HG03135 (cell line): ENCODE data around the gene BOD1.
A peak's percentile ranks its signal among the peaks of the same experiment; 100 is the strongest.

ENCODE experiments used
- ATAC-seq: cut with Tn5 transposase; IDR thresholded peaks from one replicate; pipeline ENCODE4 v1.9.1; 2021; ENCODE audit warnings: mild to moderate bottlenecking, moderate library complexity; ENCODE audit not compliant: unreplicated experiment

The BOD1 gene

DNA sequence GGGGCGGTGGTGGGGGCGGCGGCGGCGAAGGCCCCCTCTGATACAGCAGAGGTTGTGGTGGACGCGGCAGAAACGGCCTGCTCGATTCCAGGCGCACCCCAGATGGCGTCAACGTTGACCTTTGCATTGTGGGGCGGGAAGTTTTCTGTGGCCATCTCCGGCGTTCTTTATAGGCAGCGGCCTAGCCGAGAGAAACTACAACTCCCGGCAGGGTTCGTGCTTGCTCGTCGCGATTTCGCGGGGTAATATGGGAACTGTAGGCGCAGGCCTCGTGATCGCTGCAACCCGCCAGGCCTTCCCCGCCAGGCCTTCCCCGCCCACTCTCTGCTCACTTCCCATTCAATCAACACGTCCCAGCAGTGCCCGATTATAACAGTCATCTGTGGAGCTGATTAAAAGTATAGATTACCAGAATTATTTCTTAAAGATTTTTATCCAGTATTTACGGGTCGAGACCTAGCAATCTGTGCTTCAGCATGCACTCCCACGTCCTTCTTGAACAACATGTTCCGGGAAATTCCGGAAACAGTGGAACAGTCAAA lies at the start of gene BOD1:
TSS of gene BOD1 (minus strand) at position 74 of the 542 bp plus-strand sequence. CDS start 214 bp downstream, outside the sequence.
- peak; percentile 93 for ATAC-seq

DNA sequence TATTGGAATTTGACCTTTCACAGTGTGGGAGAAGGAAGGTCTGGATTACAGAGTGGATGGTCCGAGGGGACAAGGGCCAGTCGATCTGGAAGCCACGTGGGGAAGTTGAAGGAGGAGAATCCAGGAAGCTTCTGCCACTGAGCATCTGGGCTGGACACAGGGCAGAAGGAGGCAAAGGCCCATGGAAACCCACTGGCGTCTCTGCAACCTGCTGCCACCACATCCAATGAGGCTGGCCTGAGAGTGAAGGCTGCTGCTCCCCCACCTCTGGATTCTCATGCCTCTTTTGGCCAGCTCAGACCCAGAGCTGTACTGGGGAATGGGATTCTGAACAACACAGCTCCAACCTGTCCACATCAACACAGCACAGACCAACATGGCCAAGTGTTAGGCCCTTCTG lies 48.9 kb upstream of the BOD1 start:
- no peak for ATAC-seq

DNA sequence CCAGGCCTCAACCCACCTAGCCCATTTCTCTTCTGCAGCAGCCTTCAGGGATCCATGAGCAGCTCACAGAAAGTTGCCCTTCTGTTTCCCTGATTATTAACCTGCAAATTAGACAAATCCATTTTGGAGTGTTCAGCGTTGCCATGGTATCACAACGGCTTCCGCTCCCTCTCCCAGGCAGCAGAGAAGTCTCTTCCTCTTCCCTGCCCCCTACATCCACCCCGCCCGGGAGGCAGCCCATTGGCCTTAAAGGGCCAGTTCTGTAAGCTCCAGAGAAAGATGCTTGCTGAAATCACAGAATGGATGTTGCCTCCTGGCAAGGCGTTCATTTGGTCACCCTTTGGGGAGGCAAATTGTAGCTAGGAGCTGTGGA lies 47.7 kb upstream of the BOD1 start:
- no peak for ATAC-seq

DNA sequence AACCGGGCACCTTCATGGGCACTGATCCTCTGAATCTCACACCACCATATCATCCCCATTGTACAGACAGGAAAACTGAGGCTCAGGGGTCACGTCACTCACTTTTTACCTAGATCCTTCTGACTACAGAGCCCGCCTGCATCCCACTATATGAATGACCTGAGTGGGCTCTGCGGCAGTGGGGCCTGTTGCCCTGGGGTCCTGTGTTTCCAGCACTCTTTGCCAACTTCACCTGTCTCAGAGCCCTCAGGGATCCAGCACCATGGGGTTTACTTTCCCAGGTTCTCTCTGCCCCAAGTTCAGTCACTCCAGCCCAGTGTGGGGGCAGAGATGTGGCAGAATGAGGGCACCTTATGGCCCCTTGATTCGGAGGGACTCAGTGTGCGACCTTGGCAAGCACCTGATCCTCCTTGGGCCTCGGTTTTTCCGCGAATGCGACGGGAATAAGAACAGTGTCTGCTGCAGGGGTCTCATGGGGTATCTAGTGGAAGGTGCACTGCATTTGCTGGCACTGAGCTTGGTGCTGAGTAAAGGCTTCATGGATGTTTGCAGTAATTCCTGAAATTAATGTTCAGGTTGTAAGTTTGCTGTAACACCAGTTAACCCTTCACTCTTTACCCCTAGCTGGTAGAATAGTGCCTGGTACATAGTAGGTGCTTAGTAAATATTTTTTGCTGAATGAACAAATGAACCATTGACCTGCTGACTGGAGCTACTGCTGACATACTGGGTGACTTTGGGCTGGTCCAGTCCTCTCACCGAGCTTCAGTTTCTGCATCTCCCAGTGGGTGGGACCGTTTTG lies 47.1 kb upstream of the BOD1 start:
- ATAC-seq, result no peak

DNA sequence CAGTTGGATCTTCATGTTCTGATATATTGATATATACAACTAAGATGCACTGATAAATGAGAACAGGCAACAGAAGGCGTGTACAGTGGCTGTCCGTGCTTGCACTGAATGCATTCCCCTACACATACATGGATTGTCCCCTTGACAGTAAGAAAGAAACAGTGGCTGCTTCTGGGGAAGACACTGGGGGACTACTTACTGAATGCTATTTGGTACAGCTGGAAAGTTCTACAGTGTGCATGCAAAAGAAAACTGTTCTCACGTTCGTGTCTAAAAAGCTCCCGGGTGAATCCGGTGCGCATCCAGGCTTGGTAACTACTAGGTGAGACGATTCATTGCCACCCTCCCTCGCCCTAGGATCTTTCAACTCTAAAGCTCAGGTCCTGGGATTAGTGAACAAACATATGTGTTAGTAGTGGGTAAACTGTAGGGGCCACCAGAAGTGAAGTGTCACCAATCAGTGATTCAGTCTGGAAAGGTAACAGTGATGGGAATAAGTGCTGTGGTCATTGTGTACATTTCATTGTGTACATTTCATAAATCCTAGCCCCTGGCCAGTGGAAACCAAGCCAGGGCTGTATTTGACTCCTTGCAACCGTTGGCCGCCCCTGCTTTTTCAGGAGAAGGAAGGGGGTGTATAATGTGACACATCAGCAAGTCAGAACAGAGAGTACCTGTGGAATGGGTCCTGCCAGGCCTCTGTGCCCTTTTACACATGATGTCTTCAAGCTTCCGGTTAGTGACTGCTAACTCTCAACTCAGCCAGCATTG lies 46.3 kb upstream of the BOD1 start:
- no peak for ATAC-seq

DNA sequence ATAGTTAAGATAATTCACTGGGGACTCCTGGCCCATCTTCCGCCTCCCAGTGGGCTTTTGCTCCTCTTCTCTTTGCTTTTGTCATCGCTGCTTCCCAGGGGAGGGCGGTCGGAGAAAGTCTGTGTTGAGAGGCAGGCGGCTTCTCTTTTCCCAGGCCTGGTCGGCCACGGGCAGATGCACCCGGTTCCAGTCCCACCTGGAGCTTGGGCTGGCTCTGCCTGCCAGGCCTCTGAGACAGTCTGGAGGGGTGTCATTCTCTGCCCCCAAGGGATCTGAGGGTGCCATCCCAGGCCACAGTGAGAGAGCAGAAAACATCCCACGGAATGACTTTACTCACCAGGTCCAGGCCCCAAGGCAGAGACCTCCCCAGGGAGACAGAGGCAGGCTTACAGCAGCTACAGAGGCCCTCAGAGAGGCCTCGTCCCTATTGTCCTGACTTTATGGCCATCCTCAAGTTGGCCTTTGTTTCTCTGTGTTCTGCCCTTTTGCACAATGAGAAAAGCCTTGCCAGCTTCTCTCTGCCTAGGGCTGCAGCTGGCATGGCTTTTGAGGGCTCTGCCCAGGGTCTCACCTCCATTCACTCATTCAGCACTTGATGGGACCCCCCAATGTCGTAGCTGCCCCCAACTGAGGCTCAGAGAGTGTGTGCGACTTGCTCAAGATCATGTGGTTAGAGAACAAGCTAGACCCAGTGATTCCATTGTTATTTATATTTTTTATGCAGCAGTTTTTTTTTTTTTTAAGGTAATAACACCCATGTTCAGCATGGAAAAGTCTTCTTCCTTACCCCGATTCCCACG lies 44.2 kb upstream of the BOD1 start:
- ATAC-seq, result no peak

DNA sequence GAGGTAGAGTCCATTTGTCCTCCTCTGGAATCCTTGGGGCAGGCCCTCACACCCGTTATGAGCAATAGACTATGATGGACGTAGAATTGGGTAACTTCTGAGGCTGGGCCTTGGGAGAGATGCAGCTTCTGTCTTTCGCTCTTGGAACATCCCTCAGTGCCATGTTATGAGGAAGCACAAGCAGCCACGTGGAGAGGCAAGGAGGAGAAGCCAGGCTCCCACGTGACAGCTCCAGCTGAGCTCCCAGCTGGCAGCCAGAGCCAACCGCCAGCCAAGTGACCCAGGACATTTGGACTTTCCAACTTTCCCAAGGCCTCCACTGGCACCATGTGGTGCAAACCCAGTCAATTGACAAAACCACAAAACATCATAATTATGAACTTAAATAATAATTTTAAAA lies 43.0 kb upstream of the BOD1 start:
- ATAC-seq, result no peak

DNA sequence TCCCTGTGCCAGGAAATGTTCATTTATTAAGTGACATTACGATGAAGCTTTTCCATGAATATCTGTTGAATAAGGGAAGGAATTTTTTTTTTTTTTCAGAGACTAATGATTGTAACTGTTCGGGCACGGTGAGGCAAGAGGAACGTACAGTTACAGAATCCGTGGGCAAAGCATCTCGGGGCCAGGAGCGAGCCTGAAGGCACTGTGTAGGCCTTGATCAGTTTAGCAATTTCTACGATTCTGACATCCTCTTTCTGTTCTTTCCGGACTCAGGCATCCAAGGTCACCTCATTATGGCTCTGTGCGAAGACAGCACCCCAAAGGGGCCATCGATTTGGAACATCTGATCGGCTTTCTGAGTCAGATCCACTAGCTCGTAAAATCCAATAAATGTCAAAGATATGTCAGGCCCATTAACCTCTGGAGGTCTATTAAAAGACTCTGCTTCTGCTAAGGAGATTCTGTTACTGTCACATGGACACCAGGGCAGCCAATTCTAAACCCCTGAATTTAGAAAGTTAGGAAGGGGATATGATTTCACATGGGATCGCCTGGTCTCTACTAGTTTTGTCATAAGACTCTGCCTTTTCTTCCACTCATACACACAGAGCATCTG lies 41.4 kb upstream of the BOD1 start:
- ATAC-seq, result no peak

DNA sequence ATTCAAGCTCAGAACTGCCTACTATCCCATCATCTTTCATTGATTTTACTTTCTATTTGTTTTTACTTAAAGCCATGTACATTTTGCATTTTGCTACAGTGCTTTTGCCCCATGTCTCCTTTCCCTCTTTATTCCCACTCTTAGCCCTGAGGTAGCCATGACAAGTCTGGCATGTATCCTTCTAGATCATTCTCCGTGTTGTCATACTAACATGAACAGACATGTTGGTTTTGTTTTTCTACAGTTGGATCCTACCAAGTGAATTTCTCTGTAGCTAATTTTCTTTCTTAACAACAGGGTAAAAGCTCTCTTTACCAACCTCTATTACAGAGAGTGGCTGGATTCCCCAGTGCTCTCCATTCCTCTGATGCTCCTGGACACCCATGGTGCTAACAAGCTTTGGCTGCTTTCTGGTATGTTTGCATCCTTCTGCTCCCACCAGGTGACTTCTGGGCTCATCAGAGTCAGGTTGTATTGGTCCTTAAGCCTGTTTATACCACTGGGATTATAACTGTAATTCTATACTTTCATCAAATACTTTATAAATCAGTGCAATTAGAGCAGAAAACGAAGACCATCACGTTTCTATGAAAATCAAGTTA lies 38.8 kb upstream of the BOD1 start:
- no peak for ATAC-seq

DNA sequence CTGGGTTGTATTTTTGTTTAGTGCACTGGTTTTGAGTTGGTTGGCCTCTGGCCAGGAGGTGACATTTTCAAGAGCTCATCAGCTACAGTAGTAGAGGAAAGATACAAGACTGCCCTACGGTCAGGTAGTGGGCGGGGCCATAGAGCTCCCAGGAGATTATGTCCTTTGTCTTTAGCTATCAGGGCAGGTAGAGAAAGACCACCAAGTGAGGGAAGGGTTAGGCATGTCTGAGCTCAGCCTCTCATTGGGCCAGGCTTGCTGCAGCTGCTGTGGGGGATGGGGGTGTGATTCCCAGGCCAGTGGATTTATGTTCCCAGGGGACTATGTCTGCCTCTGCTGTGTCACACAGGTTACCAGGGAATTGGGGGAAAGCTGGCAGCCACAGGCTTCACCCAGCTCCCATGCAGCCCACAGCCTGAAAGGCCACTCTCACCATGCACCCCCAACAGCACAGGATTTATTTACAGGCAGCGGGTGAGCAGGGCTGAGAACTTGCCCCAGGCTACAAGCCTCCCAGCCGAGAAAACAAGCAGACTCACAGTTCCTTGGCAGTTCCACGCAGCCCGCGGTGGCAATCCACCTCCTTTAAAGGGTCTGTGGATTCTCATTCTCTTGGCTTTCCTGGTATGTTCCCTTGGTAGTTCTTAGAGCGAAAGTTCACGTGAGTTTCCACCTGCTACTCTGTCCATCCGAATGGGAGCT lies 37.5 kb upstream of the BOD1 start:
- ATAC-seq, result no peak

DNA sequence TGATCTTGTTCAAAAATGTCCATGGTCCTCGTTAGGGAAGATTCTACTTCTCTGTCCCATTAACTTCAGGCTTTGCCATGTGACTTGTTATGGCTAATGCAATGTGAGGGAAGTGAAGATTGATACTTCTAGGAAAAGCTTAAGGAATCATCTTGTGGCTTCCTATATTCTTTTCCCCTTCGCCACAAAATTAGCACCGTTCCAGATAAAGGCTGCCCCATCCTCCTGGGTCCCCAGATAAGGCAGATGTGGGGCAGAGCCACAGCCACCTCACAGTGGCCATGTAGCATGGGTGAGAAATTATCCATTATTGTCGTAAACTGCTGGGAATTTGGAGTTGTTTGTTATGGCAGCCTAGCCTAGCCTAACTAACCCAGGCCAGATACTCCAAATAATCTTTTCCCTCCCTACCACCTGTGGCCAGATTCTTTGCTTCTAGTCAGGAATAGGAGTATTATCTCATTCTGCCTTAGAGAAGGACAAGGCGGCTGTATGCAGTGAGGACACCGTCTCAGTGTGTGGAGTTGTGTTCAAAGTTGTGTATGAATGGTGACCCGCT lies 31.9 kb upstream of the BOD1 start:
- ATAC-seq, result no peak

DNA sequence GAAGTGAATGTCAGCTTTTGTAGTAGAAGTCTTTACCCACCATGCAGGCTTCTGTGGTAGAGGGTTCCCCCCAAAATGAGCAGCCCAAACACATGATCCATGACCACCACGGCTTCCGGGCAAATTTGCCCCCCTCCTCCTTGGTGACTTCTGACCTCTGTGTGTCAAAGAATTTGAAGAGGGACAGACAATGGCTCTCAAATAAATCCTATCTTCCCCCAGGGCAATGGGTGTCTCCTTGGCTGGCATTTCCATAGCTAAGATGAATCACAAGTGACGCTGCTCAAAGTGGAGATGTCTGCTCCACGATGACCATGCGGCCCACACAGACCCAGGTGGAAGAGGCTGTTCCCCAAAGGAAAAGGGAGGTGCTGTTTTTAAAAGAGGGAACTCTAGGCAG lies 30.2 kb upstream of the BOD1 start:
- no peak for ATAC-seq

DNA sequence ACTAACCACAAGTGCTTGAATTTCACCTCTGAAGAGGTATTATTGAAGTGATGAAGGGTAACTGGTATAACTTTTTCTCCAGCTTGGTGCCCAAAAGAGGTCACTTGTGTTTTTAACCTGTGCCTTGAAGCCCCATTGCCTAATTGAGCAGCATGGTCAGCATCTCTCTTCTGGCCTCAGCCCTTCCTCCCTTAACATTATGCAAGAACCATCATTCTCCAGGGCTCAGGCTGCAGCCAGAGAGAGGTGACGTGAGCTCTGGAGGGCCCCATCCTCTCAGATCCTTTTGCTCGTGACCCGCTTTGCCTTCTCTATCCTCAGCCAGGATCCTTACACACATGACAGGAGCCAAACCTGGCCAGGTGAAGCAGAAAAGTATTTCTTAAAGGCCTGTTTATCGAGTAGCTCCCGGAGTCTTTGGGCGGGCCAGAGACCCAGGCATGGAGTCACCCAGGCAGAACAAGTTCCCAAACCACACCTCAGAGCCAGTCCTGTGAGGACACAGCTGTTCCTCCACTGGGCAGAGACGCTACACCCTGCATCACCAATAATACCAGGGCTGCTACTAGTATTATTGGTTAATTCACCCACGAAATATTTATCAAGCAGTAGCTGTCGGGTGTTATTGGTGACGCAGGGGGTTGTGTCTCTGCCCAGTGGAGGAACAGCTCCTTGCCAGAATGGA lies 29.6 kb upstream of the BOD1 start:
- ATAC-seq, result no peak

DNA sequence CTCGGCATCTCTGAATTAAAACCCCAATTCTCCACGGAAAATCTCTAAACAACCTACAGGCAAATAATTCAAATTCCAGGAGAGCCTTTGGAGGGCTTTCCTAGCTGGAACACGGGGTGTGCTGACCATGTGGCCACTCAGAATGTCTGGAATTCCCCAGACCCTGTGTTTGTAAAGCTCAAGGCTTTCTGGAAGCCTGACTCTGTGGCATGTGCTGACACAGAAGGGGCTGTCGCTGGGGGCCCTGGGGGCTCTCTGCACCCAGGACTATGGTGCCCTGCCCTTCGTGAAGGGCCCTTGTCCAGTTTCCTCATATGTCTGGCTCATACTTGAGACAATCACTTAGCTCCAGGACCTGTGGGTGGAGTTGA lies 29.0 kb upstream of the BOD1 start:
- ATAC-seq, result no peak

DNA sequence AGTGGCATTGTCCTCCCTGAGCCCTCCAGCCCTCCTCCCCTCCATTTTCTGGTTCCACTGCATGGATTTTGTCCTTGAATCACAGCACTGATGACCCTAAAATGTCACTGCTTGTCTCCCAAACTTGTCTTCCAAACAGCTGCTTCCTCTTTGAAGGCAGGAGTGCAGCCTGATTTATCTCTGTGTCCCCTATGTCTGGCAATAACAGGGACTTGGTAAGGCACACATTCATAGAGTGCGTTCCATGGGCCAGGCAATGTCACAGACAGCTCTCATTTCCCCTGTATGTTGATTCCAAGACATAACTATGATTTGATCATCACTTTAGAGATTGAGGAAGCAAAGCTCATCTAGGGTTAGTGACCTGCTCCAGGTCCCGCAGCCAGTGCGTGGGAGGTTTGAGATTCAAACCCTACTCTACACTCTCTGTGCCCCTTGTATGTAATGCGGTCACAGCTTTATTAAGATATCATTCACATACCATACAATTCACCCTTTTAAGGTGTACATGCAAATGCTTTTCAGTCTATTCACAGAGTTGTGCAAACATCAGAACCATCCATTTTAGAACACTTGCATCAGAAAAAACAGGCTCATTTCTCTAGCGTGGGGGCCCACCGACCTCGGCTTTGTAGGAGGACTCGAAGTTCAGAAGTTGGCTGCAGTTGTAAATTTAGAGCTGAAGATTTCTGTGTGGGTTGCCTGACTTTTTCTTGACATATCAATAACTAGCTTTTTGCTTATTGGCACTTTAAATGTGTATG lies 28.4 kb upstream of the BOD1 start:
- ATAC-seq, result no peak

DNA sequence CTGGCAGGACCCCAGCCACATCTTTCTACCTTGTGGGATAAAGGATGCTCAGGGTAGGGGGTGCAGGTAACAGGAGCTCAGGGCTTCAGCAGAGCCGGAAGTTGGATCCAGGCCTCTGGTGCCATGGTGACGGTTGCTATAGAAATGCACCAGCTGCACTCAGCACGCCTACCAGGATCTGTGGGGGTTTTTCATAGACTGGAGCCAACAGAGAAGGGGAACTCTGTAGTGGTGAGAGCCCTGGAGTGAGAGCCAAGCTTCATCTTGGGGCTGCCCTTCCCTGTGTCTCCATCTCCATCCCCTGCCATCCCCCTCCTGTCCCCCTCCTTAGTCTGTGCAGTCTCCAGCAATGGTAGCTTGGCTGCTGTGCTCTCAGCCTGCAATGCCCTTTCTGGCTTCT lies 27.5 kb upstream of the BOD1 start:
- peak; percentile 65 for ATAC-seq

DNA sequence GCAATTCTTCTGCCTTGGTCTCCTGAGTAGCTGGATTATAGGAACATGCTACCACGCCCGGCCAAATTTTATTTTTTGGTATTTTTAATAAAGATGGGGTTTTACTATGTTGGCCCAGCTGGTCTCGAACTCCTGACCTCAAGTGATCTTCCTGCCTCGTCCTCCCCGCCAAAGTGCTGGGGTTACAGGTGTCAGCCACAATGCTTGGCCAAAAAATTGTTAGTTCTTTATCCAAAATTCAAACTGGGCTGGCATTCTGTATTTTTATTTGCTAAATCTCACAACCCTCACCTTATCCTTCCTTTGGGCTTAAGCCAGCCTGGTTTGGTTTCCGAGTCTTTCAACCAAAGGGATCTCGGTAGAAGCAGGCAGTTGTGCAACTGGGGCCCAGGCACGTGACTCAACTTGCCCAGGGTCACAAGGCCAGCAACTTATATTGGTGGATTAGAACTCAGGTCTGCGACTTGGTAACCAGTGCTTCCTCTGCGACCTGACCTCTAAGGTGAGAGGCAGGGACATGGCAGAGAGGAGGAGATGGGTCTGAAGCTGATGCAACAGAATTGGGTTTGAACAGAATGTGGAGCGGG lies 26.5 kb upstream of the BOD1 start:
- no peak for ATAC-seq
